RWPE1 (cell line): ENCODE measurements around the gene SLC5A6.

Source experiments
- CTCF ChIA-PET: fragments of 350-600 bp; sonication (Branson Sonifier 250); formaldehyde crosslinking; extraction: SDS; loops from one replicate; lab custom pipeline; 2021; lab: Yijun Ruan, JAX
- POLR2A ChIA-PET: fragments of 400-600 bp; formaldehyde crosslinking; extraction: SDS; loops from one replicate; lab custom pipeline; 2020; ENCODE audit warnings: antibody characterized with exemption; ENCODE audit not compliant: low non-redundant PET; lab: Yijun Ruan, JAX
- DNase-seq: peaks from one replicate; pipeline ENCODE4 v3.0.0; 2012; ENCODE audit warnings: low spot score
- H3K27ac ChIP-seq: fragments of 450-650 bp; 2 replicates; pipeline ENCODE4 v1.5.1; 2017
- TF ChIP-seq, protein P1 (sequence below): fragments of 450-650 bp; conservative IDR thresholded peaks from 2 replicates; pipeline ENCODE4 v1.5.1; 2017; ENCODE audit warnings: low read depth, mild to moderate bottlenecking

Gene SLC5A6

GRCh38 chr2:27209621-27210401 is 2.3 kb downstream of the SLC5A6 start:
- CTCF ChIA-PET = no interaction called here
- POLR2A ChIA-PET = interaction anchor here (0.6 kb wide), 3 partner anchors 8 to 145 kb away, joined by 3 to 5 read pairs (median 4); no protein-coding TSS in a partner anchor
- no peak for DNase-seq
- H3K27ac ChIP-seq = no peak overlapping the region; the same call in 1 of the 2 replicates
- TF ChIP-seq, protein P1, sequence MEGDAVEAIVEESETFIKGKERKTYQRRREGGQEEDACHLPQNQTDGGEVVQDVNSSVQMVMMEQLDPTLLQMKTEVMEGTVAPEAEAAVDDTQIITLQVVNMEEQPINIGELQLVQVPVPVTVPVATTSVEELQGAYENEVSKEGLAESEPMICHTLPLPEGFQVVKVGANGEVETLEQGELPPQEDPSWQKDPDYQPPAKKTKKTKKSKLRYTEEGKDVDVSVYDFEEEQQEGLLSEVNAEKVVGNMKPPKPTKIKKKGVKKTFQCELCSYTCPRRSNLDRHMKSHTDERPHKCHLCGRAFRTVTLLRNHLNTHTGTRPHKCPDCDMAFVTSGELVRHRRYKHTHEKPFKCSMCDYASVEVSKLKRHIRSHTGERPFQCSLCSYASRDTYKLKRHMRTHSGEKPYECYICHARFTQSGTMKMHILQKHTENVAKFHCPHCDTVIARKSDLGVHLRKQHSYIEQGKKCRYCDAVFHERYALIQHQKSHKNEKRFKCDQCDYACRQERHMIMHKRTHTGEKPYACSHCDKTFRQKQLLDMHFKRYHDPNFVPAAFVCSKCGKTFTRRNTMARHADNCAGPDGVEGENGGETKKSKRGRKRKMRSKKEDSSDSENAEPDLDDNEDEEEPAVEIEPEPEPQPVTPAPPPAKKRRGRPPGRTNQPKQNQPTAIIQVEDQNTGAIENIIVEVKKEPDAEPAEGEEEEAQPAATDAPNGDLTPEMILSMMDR = no peak

DNA sequence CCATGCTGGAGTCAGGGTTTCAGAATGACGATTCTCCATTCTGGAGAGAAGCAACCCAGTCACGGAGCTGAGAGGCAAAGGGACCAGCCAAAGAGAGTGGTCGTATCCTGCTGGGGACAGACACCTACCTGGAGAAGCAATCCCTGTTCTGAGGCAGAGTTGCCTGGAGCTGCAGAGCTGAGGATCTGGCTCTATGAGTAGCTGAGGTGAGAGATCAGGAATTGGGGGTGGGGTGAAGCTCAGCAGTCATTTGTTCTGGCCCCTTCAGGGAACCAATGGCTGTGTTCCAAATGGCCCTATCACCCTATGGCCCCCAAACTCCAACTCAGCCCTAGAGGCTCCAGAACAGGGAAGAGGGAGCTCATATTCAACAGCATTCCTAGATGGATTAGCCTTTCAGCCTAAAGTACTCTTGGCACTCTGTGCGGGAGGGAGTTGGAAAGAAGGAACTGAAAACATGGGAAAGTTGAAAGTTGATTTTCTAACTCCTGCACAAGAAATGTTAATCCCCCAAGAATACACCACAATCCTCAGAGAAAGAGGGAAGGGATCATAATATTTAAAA is 3.5 kb downstream of the SLC5A6 start:
- DNase-seq = no peak
- ChIA-PET CTCF (no interaction called here), POLR2A (no interaction called here)
- H3K27ac ChIP-seq = no peak overlapping the region
- TF ChIP-seq, protein P1 = no peak

DNA sequence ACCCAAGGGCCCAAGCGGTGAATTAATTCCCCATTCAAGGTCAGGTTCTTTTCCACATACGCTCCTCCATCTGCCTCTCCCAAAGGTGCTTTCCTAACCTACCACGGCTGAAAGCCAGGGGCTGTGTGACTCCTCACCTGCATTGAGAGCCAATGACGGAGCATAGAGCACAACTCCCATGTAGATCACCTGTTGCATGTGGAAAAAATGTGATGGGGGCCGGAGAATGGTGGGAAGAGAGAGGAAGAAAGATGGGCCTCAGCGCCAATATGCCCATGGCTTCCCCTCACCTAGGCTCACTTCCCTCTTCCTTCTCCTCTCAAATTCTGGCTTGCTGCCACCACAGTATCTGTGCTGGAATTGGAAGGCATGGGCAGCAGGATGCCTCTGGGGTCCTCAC is 5.7 kb downstream of the SLC5A6 start:
- TF ChIP-seq, protein P1 = no peak
- H3K27ac ChIP-seq = no peak overlapping the region

GRCh38 chr2:27205206-27205605 is 6.9 kb downstream of the SLC5A6 start:
- ChIA-PET CTCF (interaction anchor here (0.6 kb wide), 1 partner anchor 21 kb away, joined by 3 read pairs; no protein-coding TSS in a partner anchor), POLR2A (no interaction called here)
- TF ChIP-seq, protein P1 = no peak
- DNase-seq = no peak
- H3K27ac ChIP-seq = no peak overlapping the region

More for the DNA sequence above, 5.7 kb downstream of the SLC5A6 start:
- no peak for DNase-seq
- ChIA-PET CTCF (no interaction called here), POLR2A (no interaction called here)

GRCh38 chr2:27204566-27204965 is 7.5 kb downstream of the SLC5A6 start:
- CTCF ChIA-PET = no interaction called here
- POLR2A ChIA-PET = no interaction called here

DNA sequence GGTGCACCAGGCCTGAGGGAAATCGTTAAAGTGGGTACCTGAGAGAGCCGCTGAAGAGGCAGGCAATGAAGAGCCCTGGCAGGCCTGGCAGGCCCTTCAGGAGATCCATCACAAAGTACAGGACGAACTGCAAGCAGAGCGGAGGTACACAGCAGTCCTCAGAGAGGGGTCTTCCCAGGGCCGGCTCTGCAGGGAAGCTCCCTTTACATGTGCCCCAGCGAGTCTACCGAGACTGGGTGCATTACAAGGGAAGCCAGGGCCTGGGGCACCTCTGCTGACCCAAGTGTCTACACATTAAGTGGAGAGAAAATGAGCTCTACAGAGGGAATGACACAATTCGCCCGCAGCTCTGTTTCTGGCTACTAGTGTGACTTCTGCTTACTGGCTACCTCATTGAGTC is 8.3 kb downstream of the SLC5A6 start:
- ChIA-PET CTCF (no interaction called here), POLR2A (no interaction called here)
- DNase-seq = no peak
- TF ChIP-seq, protein P1 = no peak
- H3K27ac ChIP-seq = no peak overlapping the region

More at GRCh38 chr2:27204566-27204965, 7.5 kb downstream of the SLC5A6 start:
- DNase-seq = no peak
- TF ChIP-seq, protein P1 = no peak
- H3K27ac ChIP-seq = no peak overlapping the region
